Liver (tissue), 9 donors: ENCODE measurements around the gene OR6B1. TPM values are rescaled to one million over a fixed set of nuclear protein-coding genes. Genes with fewer than 3 reads are reported as not detected.

Experiments
- DNase-seq: peaks from one replicate; pipeline ENCODE4 v3.0.0-alpha.2; 2017; ENCODE audit warnings: low spot score
- H3K27ac ChIP-seq, 2 donors: one replicate each; pipeline ENCODE4 v1.7.0; 2013; ENCODE audit warnings: inconsistent platforms in 2 of 2, low read length in 2 of 2, control low read depth in 1 of 2, low read depth in 1 of 2, mild to moderate bottlenecking in 1 of 2
- H3K27me3 ChIP-seq, 4 donors: one replicate each; pipeline versions ENCODE4 v1.6.1 to v1.7.0; 2013; ENCODE audit warnings: low read length in 3 of 4, inconsistent platforms in 1 of 4, mild to moderate bottlenecking in 1 of 4, moderate library complexity in 1 of 4; ENCODE audit not compliant: control insufficient read depth in 4 of 4, insufficient read depth in 4 of 4
- H3K36me3 ChIP-seq, 4 donors: one replicate each; pipeline versions ENCODE4 v1.6.1 to v1.7.0; 2013; ENCODE audit warnings: low read length in 3 of 4, mild to moderate bottlenecking in 3 of 4, low read depth in 1 of 4, moderate library complexity in 1 of 4; ENCODE audit not compliant: control insufficient read depth in 4 of 4, insufficient read depth in 3 of 4
- H3K4me1 ChIP-seq, 4 donors: one replicate each; pipeline versions ENCODE4 v1.6.1 to v1.7.0; 2013; ENCODE audit warnings: low read length in 3 of 4, mild to moderate bottlenecking in 3 of 4, moderate library complexity in 1 of 4; ENCODE audit not compliant: control insufficient read depth in 4 of 4, insufficient read depth in 4 of 4
- H3K4me3 ChIP-seq, 3 donors: one replicate each; pipeline versions ENCODE4 v1.6.1 to v1.7.0; 2013; ENCODE audit warnings: low read length in 3 of 3, control low read depth in 1 of 3, low read depth in 1 of 3, mild to moderate bottlenecking in 1 of 3
- H3K9ac ChIP-seq, 2 donors: one replicate each; pipeline ENCODE4 v1.7.0; 2013; ENCODE audit warnings: low read length in 2 of 2, mild to moderate bottlenecking in 2 of 2, moderate library complexity in 2 of 2, control low read depth in 1 of 2, low read depth in 1 of 2
- H3K9me3 ChIP-seq, 4 donors: one replicate each; pipeline versions ENCODE4 v1.6.1 to v1.7.0; 2013; ENCODE audit warnings: low read length in 3 of 4; ENCODE audit not compliant: control insufficient read depth in 4 of 4
- EGR1 ChIP-seq, 2 donors: IDR thresholded peaks; 2 replicates each; pipeline ENCODE4 v1.6.1; 2016 to 2018; ENCODE audit warnings: antibody characterized with exemption in 2 of 2, low read depth in 2 of 2
- FOXA1 ChIP-seq: IDR thresholded peaks from 2 replicates; pipeline ENCODE4 v1.6.1; 2016; ENCODE audit warnings: antibody characterized with exemption
- FOXA2 ChIP-seq: IDR thresholded peaks from 2 replicates; pipeline ENCODE4 v1.6.1; 2016; ENCODE audit warnings: antibody characterized with exemption
- GABPA ChIP-seq, 2 donors: IDR thresholded peaks in 1 of 2; conservative IDR thresholded peaks in 1 of 2; 2 replicates each; pipeline ENCODE4 v1.6.1; 2016; ENCODE audit warnings: antibody characterized with exemption in 2 of 2, mild to moderate bottlenecking in 1 of 2, moderate library complexity in 1 of 2
- HNF4A ChIP-seq, 2 donors: conservative IDR thresholded peaks; 2 replicates each; pipeline ENCODE4 v1.6.1; 2016; ENCODE audit warnings: antibody characterized with exemption in 2 of 2, mild to moderate bottlenecking in 2 of 2
- JUND ChIP-seq, 2 donors: IDR thresholded peaks; 2 replicates each; pipeline ENCODE4 v1.6.1; 2016; ENCODE audit warnings: antibody characterized with exemption in 2 of 2
- MAX ChIP-seq: IDR thresholded peaks from 2 replicates; pipeline ENCODE4 v1.6.1; 2016; ENCODE audit warnings: antibody characterized with exemption
- RAD21 ChIP-seq, 2 donors: IDR thresholded peaks; 2 replicates each; pipeline ENCODE4 v1.6.1; 2016; ENCODE audit warnings: antibody characterized with exemption in 2 of 2, mild to moderate bottlenecking in 2 of 2
- RXRA ChIP-seq, 2 donors: IDR thresholded peaks; 2 replicates each; pipeline ENCODE4 v1.6.1; 2017 to 2018; ENCODE audit warnings: antibody characterized with exemption in 2 of 2, mild to moderate bottlenecking in 1 of 2
- TAF1 ChIP-seq: conservative IDR thresholded peaks from 2 replicates; pipeline ENCODE4 v1.6.1; 2016; ENCODE audit warnings: antibody characterized with exemption, mild to moderate bottlenecking
- WGBS: extraction: QIAGEN DNeasy Blood & Tissue Kit; methylation state at CpG from one replicate; pipeline ENCODE4 v1.1.7; 2013; 5-methylcytosine and 5-hydroxymethylcytosine counted together
- polyA plus RNA-seq, 2 donors: library from polyadenylated mRNA; stranded (reverse) in 1 of 2; unstranded in 1 of 2; fragments of 200-250 nt in 1 of 2; fragments of >200 nt in 1 of 2; fragmentation: Nextera tagmentation in 1 of 2; extraction: Ambion mirVana in 1 of 2; gene quantifications; one replicate each; pipeline versions ENCODE4 v1.2.1 to v1.2.3, GENCODE V29; 2013 to 2015
- total RNA-seq, 2 donors: library from RNA; depleted of rRNA; stranded (reverse); fragments of >200 nt; gene quantifications; one replicate each; pipeline ENCODE4 v1.2.3, GENCODE V29; 2014
- TF ChIP-seq, protein P1 (sequence below): IDR thresholded peaks from 2 replicates; pipeline ENCODE4 v1.6.1; 2016; ENCODE audit warnings: antibody characterized with exemption
- TF ChIP-seq, protein P2 (sequence below): IDR thresholded peaks from 2 replicates; pipeline ENCODE4 v1.6.1; 2016; ENCODE audit warnings: antibody characterized with exemption, mild to moderate bottlenecking
- donor health status: healthy.
- donor health status: healthy.
- donor health status: healthy.
- donor health status: healthy.
- donor health status: healthy.

The OR6B1 gene
- total and polyA plus RNA-seq, 4 donors: 0.05 TPM; not detected in 3

DNA sequence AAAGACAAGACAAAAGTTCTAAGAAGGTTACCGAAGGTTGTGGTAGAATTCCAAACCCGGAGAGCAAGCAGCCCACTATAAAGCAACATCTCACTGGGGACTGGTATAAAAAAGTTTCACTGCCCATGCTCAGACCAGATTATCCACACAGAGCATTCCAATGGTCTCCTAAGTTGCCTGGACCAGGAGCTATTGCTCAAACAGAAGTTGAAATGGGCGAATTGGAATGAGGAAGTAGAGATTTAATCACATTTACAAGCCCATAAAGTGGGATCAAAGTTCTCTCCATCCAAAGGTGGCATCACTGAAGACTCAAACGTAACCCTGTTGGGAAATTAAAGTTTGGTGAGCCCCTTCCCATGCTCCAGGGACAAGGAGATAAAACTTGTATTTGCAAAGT, 25.7 kb upstream of the OR6B1 start:
- DNase-seq: no peak
- Histone ChIP-seq H3K9me3 (peaks cover 0 to 6% (median under 1%) of the 10 kb centered on the region in 4 donors), H3K9ac (no peak overlapping the region), H3K4me1 (no peaks in the 10 kb centered on the region), H3K4me3 (no peak overlapping the region), H3K27me3 (no peaks in the 10 kb centered on the region), H3K36me3 (no peaks in the 10 kb centered on the region), H3K27ac (no peak overlapping the region)
- TF ChIP-seq, protein P1, sequence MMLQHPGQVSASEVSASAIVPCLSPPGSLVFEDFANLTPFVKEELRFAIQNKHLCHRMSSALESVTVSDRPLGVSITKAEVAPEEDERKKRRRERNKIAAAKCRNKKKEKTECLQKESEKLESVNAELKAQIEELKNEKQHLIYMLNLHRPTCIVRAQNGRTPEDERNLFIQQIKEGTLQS: no peak
- TF ChIP-seq RAD21 (IDR thresholded peaks at IDR 0.05) (no peak), FOXA2 (no peak), GABPA (IDR thresholded peaks at IDR 0.05 in 1 of 2, conservative IDR thresholded peaks at IDR 0.05 in 1 of 2) (no peak), MAX (no peak), FOXA1 (no peak)
- WGBS: 77% methylated on average over 4 of the region's 4 CpGs

DNA sequence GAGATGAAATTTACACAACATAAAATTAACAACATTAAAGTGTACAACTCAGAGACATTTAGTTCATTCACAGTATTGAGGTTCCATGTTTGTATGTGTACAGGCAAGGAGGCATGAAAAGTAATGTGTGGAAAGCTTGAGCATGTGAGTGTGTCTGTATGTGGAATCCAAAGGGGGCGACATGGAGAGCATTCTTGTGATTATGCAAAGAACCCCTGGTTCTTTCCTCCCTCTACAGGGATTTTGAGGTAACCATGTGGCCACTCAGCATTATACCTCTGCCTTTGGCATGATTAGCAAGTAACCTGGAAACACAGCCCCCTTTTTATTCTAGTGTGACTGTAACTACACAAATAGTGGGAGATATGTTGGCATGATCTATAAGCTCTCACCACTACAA, 24.5 kb upstream of the OR6B1 start:
- 74% methylated on average over 1 of the region's 1 CpG for WGBS
- no peaks in the 10 kb centered on the region for H3K4me1 ChIP-seq
- H3K27me3 ChIP-seq: no peaks in the 10 kb centered on the region
- no peak for DNase-seq
- H3K36me3 ChIP-seq: no peaks in the 10 kb centered on the region
- peaks cover 0 to 6% (median under 1%) of the 10 kb centered on the region in 4 donors for H3K9me3 ChIP-seq
- H3K9ac ChIP-seq: no peak overlapping the region
- no peak overlapping the region for H3K4me3 ChIP-seq
- TF ChIP-seq FOXA2 (no peak), HNF4A (conservative IDR thresholded peaks at IDR 0.05) (no peak), JUND (IDR thresholded peaks at IDR 0.05) (no peak), TAF1 (no peak), RXRA (IDR thresholded peaks at IDR 0.05) (no peak), EGR1 (IDR thresholded peaks at IDR 0.05; ENCODE audit: low read depth in 2 of 2) (no peak)
- TF ChIP-seq, protein P2, sequence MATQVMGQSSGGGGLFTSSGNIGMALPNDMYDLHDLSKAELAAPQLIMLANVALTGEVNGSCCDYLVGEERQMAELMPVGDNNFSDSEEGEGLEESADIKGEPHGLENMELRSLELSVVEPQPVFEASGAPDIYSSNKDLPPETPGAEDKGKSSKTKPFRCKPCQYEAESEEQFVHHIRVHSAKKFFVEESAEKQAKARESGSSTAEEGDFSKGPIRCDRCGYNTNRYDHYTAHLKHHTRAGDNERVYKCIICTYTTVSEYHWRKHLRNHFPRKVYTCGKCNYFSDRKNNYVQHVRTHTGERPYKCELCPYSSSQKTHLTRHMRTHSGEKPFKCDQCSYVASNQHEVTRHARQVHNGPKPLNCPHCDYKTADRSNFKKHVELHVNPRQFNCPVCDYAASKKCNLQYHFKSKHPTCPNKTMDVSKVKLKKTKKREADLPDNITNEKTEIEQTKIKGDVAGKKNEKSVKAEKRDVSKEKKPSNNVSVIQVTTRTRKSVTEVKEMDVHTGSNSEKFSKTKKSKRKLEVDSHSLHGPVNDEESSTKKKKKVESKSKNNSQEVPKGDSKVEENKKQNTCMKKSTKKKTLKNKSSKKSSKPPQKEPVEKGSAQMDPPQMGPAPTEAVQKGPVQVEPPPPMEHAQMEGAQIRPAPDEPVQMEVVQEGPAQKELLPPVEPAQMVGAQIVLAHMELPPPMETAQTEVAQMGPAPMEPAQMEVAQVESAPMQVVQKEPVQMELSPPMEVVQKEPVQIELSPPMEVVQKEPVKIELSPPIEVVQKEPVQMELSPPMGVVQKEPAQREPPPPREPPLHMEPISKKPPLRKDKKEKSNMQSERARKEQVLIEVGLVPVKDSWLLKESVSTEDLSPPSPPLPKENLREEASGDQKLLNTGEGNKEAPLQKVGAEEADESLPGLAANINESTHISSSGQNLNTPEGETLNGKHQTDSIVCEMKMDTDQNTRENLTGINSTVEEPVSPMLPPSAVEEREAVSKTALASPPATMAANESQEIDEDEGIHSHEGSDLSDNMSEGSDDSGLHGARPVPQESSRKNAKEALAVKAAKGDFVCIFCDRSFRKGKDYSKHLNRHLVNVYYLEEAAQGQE: no peak
- H3K27ac ChIP-seq: no peak overlapping the region

DNA sequence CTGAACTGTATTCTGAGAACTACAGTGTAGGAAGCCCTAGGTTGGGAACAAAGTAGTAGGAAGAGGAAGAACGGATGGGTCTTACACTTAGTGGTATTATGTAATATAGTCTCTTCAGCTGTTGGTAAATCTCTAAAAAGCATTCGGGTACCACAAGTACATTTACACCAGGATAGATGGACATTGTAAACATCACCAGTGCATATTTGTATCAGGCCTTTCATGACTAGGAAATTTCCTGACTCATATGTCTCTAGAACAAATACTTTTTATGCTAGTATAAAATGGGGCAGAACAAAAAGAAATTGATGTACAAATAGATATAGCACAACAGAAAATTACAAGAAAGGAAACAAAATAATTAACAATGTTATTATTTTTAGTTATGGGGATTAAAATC, 21.5 kb upstream of the OR6B1 start:
- H3K27me3 ChIP-seq: no peaks in the 10 kb centered on the region
- no peak overlapping the region for H3K27ac ChIP-seq
- no peaks in the 10 kb centered on the region for H3K9me3 ChIP-seq
- H3K4me3 ChIP-seq: no peak overlapping the region
- H3K36me3 ChIP-seq: no peaks in the 10 kb centered on the region
- 81% methylated on average over 2 of the region's 2 CpGs for WGBS
- H3K9ac ChIP-seq: no peak overlapping the region
- DNase-seq: no peak
- TF ChIP-seq MAX: no peak
- no peaks in the 10 kb centered on the region for H3K4me1 ChIP-seq
